Pancreas (tissue), 10 donors: ENCODE measurements around the gene KCNQ1OT1. TPM values are rescaled to one million over a fixed set of nuclear protein-coding genes. Genes with fewer than 3 reads are reported as not detected.

Experiments used
- ATAC-seq, 4 donors: fragments of 200-7000 bp; cut with Tn5 transposase; one replicate each; pipeline versions ENCODE4 v1.8.0 to v1.9.1; 2020; ENCODE audit warnings: mild to moderate bottlenecking in 4 of 4, moderate library complexity in 4 of 4
- DNase-seq, 6 donors: peaks; one replicate each; pipeline ENCODE4 v3.0.0-alpha.2; 2020
- FAIRE-seq: peaks from 2 replicates; lab custom pipeline; 2012; peaks lifted over from hg19 to GRCh38; lab: Jason Lieb, UNC
- H3K27ac ChIP-seq, 4 donors: fragments of 200-600 bp; sonication (generic); 1 replicate in 3 of 4; 2 replicates in 1 of 4; pipeline versions ENCODE4 v1.5.0 to v1.8.0; 2020
- H3K27me3 ChIP-seq, 4 donors: fragments of 200-600 bp; one replicate each; pipeline ENCODE4 v1.8.0; 2021
- H3K36me3 ChIP-seq, 3 donors: fragments of 200-600 bp; sonication (generic) in 1 of 3; one replicate each; pipeline versions ENCODE4 v1.5.0 to v1.8.0; 2020 to 2021
- H3K4me1 ChIP-seq, 3 donors: fragments of 200-600 bp; one replicate each; pipeline ENCODE4 v1.8.0; 2021
- H3K4me3 ChIP-seq, 4 donors: fragments of 200-600 bp; sonication (generic) in 2 of 4; one replicate each; pipeline versions ENCODE4 v1.5.0 to v1.8.0; 2020 to 2021
- H3K9me3 ChIP-seq, 4 donors: fragments of 200-600 bp; one replicate each; pipeline ENCODE4 v1.8.0; 2021
- CTCF ChIP-seq, 4 donors: fragments of 200-600 bp; sonication (generic) in 3 of 4; IDR thresholded peaks; one replicate each; pipeline versions ENCODE4 v1.5.0 to v1.8.0; 2021; ENCODE audit warnings: antibody characterized with exemption in 4 of 4
- WGBS, 2 donors: extraction: QIAGEN DNeasy Blood & Tissue Kit; methylation state at CpG; one replicate each; pipeline ENCODE4 v1.1.7; 2013; 5-methylcytosine and 5-hydroxymethylcytosine counted together
- intact Hi-C, 3 donors: fragments of 100-400 bp; cut with DNase I; formaldehyde crosslinking; loops; one replicate each; pipeline versions ENCODE4 v1.11.1 to v1.14.2; 2022
- polyA plus RNA-seq, 2 donors: library from polyadenylated mRNA; stranded (reverse); fragments of 200-250 nt; gene quantifications; one replicate each; pipeline ENCODE4 v1.2.3, GENCODE V29; 2013
- total RNA-seq, 6 donors: library from RNA; stranded (reverse); fragmentation: NEBNext Ultra II Directional in 4 of 6; extraction: Animal tissue kit (Norgen Biotek cat#: 25700) in 4 of 6; gene quantifications; one replicate each; pipeline versions ENCODE4 v1.2.1 to v1.2.4, GENCODE V29; 2021 to 2023
- donor health status: healthy with polysubstance abuse.
- donor health status: DM: no; HTN: no; CAD: no; lungs with moderate emphysema.
- donor health status: DM: no; HTN: no; CAD: no.
- donor health status: control.
- donor health status: control.
- donor health status: Bipolar disorder and iron deficiency.
- donor health status: DM: yes; HTN: yes; CAD: no.
- donor health status: DM: no; HTN: no; CAD: no.
- donor health status: DM: no; HTN: no; CAD: no.
- donor health status: DM: yes; HTN: yes; CAD: no.

The KCNQ1OT1 gene
- total and polyA plus RNA-seq, 8 donors = 0.31 to 1.9 (median 1.4) TPM

- no peaks in the 10 kb centered on the region for H3K27me3 ChIP-seq
- H3K9me3 ChIP-seq = no peaks in the 10 kb centered on the region
- no peak for ATAC-seq
- intact Hi-C loops = no loop called here
- H3K27ac ChIP-seq = no peak overlapping the region
- H3K4me1 ChIP-seq = peaks cover 0 to 10% (median 7%) of the 10 kb centered on the region in 3 donors
- WGBS, 2 donors = 86 to 91% methylated on average over 12 of the region's 12 CpGs
- DNase-seq = peak in 2 of 6 donors; percentile 11 to 54
- no peak for FAIRE-seq
- no peak for TF ChIP-seq CTCF (IDR thresholded peaks at IDR 0.05)
- no peaks in the 10 kb centered on the region for H3K36me3 ChIP-seq
- no peak overlapping the region for H3K4me3 ChIP-seq
Observed at GRCh38 chr11:2732940-2733628, 33.3 kb upstream of the KCNQ1OT1 start.

GRCh38 chr11:2732261-2732939 is 32.6 kb upstream of the KCNQ1OT1 start:
- 88 to 93% methylated on average over 29 to 32 of the region's 32 CpGs for WGBS, 2 donors
- FAIRE-seq (no peak), ATAC-seq (no peak), DNase-seq (peak in 1 of 6 donors; percentile 68)
- TF ChIP-seq CTCF (IDR thresholded peaks at IDR 0.05) = no peak
- peaks cover 0 to 10% (median 9%) of the 10 kb centered on the region in 3 donors for H3K4me1 ChIP-seq
- H3K4me3 ChIP-seq = no peak overlapping the region
- H3K36me3 ChIP-seq = no peaks in the 10 kb centered on the region
- intact Hi-C loops = no loop called here
- no peaks in the 10 kb centered on the region for H3K9me3 ChIP-seq
- H3K27me3 ChIP-seq = no peaks in the 10 kb centered on the region
- H3K27ac ChIP-seq = peak overlapping the region in 2 of 4 donors; percentile 78 to 79

GRCh38 chr11:2731130-2732125 is 31.6 kb upstream of the KCNQ1OT1 start:
- ATAC-seq (peak in 3 of 4 donors; percentile 2 to 13 (median 11)), DNase-seq (peak in 1 of 6 donors; percentile 52), FAIRE-seq (no peak)
- H3K4me3 ChIP-seq = no peak overlapping the region
- no peaks in the 10 kb centered on the region for H3K9me3 ChIP-seq
- TF ChIP-seq CTCF (IDR thresholded peaks at IDR 0.05) = no peak
- intact Hi-C loops = no loop called here
- 85 to 89% methylated on average over 27 to 28 of the region's 28 CpGs for WGBS, 2 donors
- peak overlapping the region; percentile 69 to 79 (median 76) for H3K27ac ChIP-seq
- no peaks in the 10 kb centered on the region for H3K27me3 ChIP-seq
- no peaks in the 10 kb centered on the region for H3K36me3 ChIP-seq
- peaks cover 0 to 10% (median 9%) of the 10 kb centered on the region in 3 donors for H3K4me1 ChIP-seq

- TF ChIP-seq CTCF (IDR thresholded peaks at IDR 0.05) = no peak
Observed at GRCh38 chr11:2730272-2731129, 30.7 kb upstream of the KCNQ1OT1 start.

More at GRCh38 chr11:2730272-2731129, 30.7 kb upstream of the KCNQ1OT1 start:
- Histone ChIP-seq H3K9me3 (no peaks in the 10 kb centered on the region), H3K4me3 (no peak overlapping the region), H3K27me3 (no peaks in the 10 kb centered on the region), H3K27ac (peak overlapping the region; percentile 69 to 79 (median 76)), H3K36me3 (no peaks in the 10 kb centered on the region), H3K4me1 (peaks cover 0 to 10% (median 9%) of the 10 kb centered on the region in 3 donors)
- 63 to 69% methylated on average over 16 of the region's 16 CpGs for WGBS, 2 donors
- intact Hi-C loops = no loop called here
- FAIRE-seq (no peak), ATAC-seq (peak; percentile 37 to 52 (median 40)), DNase-seq (peak in 4 of 6 donors; percentile 36 to 75 (median 56))
